H1 (cell line): ENCODE data around the gene OCIAD1. TPM values are rescaled to one million over a fixed set of nuclear protein-coding genes. Genes with fewer than 3 reads are reported as not detected.
"Not testable (repeated sequence)": the region's sequence is repeated elsewhere in the genome, so short reads cannot be mapped to it uniquely, and the experiment has no call there.

ENCODE experiments used
- CTCF ChIA-PET: fragments of 300-600 bp; sonication (Branson Sonifier 250); formaldehyde crosslinking; loops from one replicate; lab custom pipeline; 2021; ENCODE audit not compliant: partially characterized antibody; lab: Charles Lee
- POLR2A ChIA-PET: fragments of 300-600 bp; sonication (Branson Sonifier 250); formaldehyde crosslinking; loops from one replicate; lab custom pipeline; 2021; ENCODE audit warnings: inconsistent platforms; ENCODE audit not compliant: partially characterized antibody; lab: Charles Lee
- DNase-seq, 2 experiments: peaks; one replicate each; pipeline versions ENCODE4 v3.0.0 to v3.0.0-alpha.2; 2010 to 2022; ENCODE audit warnings: low spot score in 2 of 2, low read depth in 1 of 2, mixed read lengths in 1 of 2
- FAIRE-seq: peaks from 2 replicates; lab custom pipeline; 2011; peaks lifted over from hg19 to GRCh38; lab: Jason Lieb, UNC
- H2AFZ ChIP-seq: 2 replicates; pipeline ENCODE4 v1.8.1; 2012; ENCODE audit warnings: low read length, inconsistent platforms
- H2AK5ac ChIP-seq: 2 replicates; pipeline ENCODE4 v1.6.1; 2013; ENCODE audit warnings: low read depth, low read length
- H2BK120ac ChIP-seq: replicated peaks from 2 replicates; pipeline ENCODE3; 2013; ENCODE audit warnings: low read depth, low read length, inconsistent platforms
- H2BK12ac ChIP-seq: 2 replicates; pipeline ENCODE4 v1.6.1; 2013; ENCODE audit warnings: low read depth, low read length
- H2BK15ac ChIP-seq: 2 replicates; pipeline ENCODE4 v1.6.1; 2013; ENCODE audit warnings: low read length
- H2BK20ac ChIP-seq: 2 replicates; pipeline ENCODE4 v1.6.1; 2013; ENCODE audit warnings: low read length
- H2BK5ac ChIP-seq: 2 replicates; pipeline ENCODE4 v1.6.1; 2013; ENCODE audit warnings: low read depth, low read length
- H3K14ac ChIP-seq: 2 replicates; pipeline ENCODE4 v1.6.1; 2013; ENCODE audit warnings: inconsistent platforms; ENCODE audit not compliant: insufficient read length
- H3K18ac ChIP-seq: 2 replicates; pipeline ENCODE4 v1.6.1; 2013; ENCODE audit warnings: low read length; ENCODE audit errors: extremely low read depth
- H3K23ac ChIP-seq: 2 replicates; pipeline ENCODE4 v1.6.1; 2013; ENCODE audit warnings: inconsistent platforms; ENCODE audit not compliant: insufficient read length
- H3K23me2 ChIP-seq: 2 replicates; pipeline ENCODE4 v1.6.1; 2013; ENCODE audit warnings: low read depth, low read length
- H3K27ac ChIP-seq: 2 replicates; pipeline ENCODE4 v1.6.1; 2011; ENCODE audit warnings: low read depth, low read length, inconsistent platforms
- H3K27me3 ChIP-seq, 4 experiments: replicated peaks in 1 of 4; 1 replicate in 1 of 4; 2 replicates in 3 of 4; pipeline versions ENCODE4 v1.6.1 to v1.8.1; 2011 to 2013; ENCODE audit warnings: low read length in 3 of 4, mild to moderate bottlenecking in 3 of 4, inconsistent platforms in 2 of 4, mixed read lengths in 2 of 4, moderate library complexity in 1 of 4; ENCODE audit not compliant: control insufficient read depth in 3 of 4, insufficient read depth in 3 of 4; ENCODE audit errors: extremely low read depth in 1 of 4
- H3K36me3 ChIP-seq, 4 experiments: 2 replicates each; pipeline versions ENCODE4 v1.6.1 to v1.8.1; 2011 to 2013; ENCODE audit warnings: mild to moderate bottlenecking in 4 of 4, low read length in 3 of 4, moderate library complexity in 2 of 4, control low read depth in 1 of 4, inconsistent platforms in 1 of 4; ENCODE audit not compliant: insufficient read depth in 4 of 4, control insufficient read depth in 2 of 4
- H3K4ac ChIP-seq: replicated peaks from 2 replicates; pipeline ENCODE3; 2013; ENCODE audit warnings: low read length, low read depth, mixed read lengths, inconsistent platforms; ENCODE audit not compliant: insufficient read length
- H3K4me1 ChIP-seq, 4 experiments: replicated peaks in 1 of 4; 1 replicate in 1 of 4; 2 replicates in 3 of 4; pipeline versions ENCODE4 v1.6.1 to v1.8.1; 2011 to 2013; ENCODE audit warnings: low read length in 3 of 4, inconsistent platforms in 2 of 4, mixed read lengths in 1 of 4; ENCODE audit not compliant: insufficient read depth in 4 of 4, control insufficient read depth in 3 of 4
- H3K4me2 ChIP-seq, 2 experiments: 2 replicates each; pipeline versions ENCODE4 v1.6.1 to v1.8.1; 2011 to 2013; ENCODE audit warnings: low read depth in 2 of 2, low read length in 2 of 2, control low read depth in 1 of 2, inconsistent platforms in 1 of 2, mild to moderate bottlenecking in 1 of 2; ENCODE audit not compliant: insufficient read depth in 1 of 2
- H3K4me3 ChIP-seq, 4 experiments: fragments of 200-600, 300-600 bp in 1 of 4; sonication (generic), shearing (Covaris generic), sonication (Bioruptor Twin) in 1 of 4; 2 replicates each; pipeline versions ENCODE4 v1.5.1 to v1.8.1; 2011 to 2016; ENCODE audit warnings: low read length in 4 of 4, low read depth in 3 of 4, control low read depth in 2 of 4, inconsistent platforms in 2 of 4, mild to moderate bottlenecking in 2 of 4, mixed read lengths in 1 of 4, moderate library complexity in 1 of 4; ENCODE audit not compliant: insufficient read depth in 2 of 4; ENCODE audit errors: extremely low read depth in 1 of 4
- H3K56ac ChIP-seq: replicated peaks from 2 replicates; pipeline ENCODE3; 2013; ENCODE audit warnings: low read depth, mild to moderate bottlenecking, mixed read lengths, low read length, inconsistent platforms; ENCODE audit not compliant: insufficient read length
- H3K79me1 ChIP-seq: 2 replicates; pipeline ENCODE4 v1.6.1; 2013; ENCODE audit warnings: low read depth, low read length, control low read depth
- H3K79me2 ChIP-seq, 2 experiments: 2 replicates each; pipeline versions ENCODE4 v1.6.1 to v1.8.1; 2012 to 2013; ENCODE audit warnings: low read length in 2 of 2, mild to moderate bottlenecking in 2 of 2, inconsistent platforms in 1 of 2; ENCODE audit not compliant: insufficient read depth in 2 of 2, control insufficient read depth in 1 of 2
- H3K9ac ChIP-seq, 4 experiments: replicated peaks in 1 of 4; 1 replicate in 1 of 4; 2 replicates in 3 of 4; pipeline versions ENCODE4 v1.6.1 to v1.8.1; 2011 to 2013; ENCODE audit warnings: low read depth in 3 of 4, low read length in 3 of 4, control low read depth in 2 of 4, mild to moderate bottlenecking in 2 of 4, moderate library complexity in 2 of 4, inconsistent platforms in 1 of 4; ENCODE audit errors: extremely low read depth in 1 of 4
- H3K9me3 ChIP-seq, 2 experiments: 2 replicates each; pipeline versions ENCODE4 v1.6.1 to v1.8.1; 2012 to 2013; ENCODE audit warnings: mild to moderate bottlenecking in 2 of 2, moderate library complexity in 2 of 2, control low read depth in 1 of 2, inconsistent platforms in 1 of 2, low read depth in 1 of 2, low read length in 1 of 2, mixed read lengths in 1 of 2; ENCODE audit not compliant: insufficient read depth in 2 of 2
- H4K20me1 ChIP-seq, 2 experiments: replicated peaks in 1 of 2; 2 replicates each; pipeline versions ENCODE3 to v1.8.1; 2011 to 2013; ENCODE audit warnings: inconsistent platforms in 2 of 2, low read length in 2 of 2, mild to moderate bottlenecking in 1 of 2; ENCODE audit not compliant: insufficient read depth in 2 of 2, control insufficient read depth in 1 of 2
- H4K5ac ChIP-seq: 2 replicates; pipeline ENCODE4 v1.6.1; 2013; ENCODE audit warnings: low read length, low read depth, mixed read lengths, inconsistent platforms; ENCODE audit not compliant: insufficient read length
- H4K8ac ChIP-seq: 2 replicates; pipeline ENCODE4 v1.8.0; 2013; ENCODE audit warnings: mild to moderate bottlenecking, moderate library complexity, low read length, inconsistent platforms; ENCODE audit not compliant: insufficient read depth; ENCODE audit errors: extremely low read depth
- H4K91ac ChIP-seq: replicated peaks from 2 replicates; pipeline ENCODE3; 2013; ENCODE audit warnings: low read length, mixed read lengths, inconsistent platforms; ENCODE audit not compliant: insufficient read length
- WGBS, 2 experiments: shearing (Covaris generic) in 1 of 2; methylation state at CpG; one replicate each; pipeline versions ENCODE4 v1.1.6 to v1.1.7; 2013 to 2015; ENCODE audit warnings: low lambda C conversion rate in 2 of 2, mixed read lengths in 2 of 2, inconsistent platforms in 1 of 2, low coverage in 1 of 2, missing lambda C conversion rate in 1 of 2; ENCODE audit not compliant: insufficient replicate concordance in 2 of 2, insufficient coverage in 1 of 2, insufficient read length in 1 of 2; ENCODE audit errors: extremely low coverage in 1 of 2, missing lambda C conversion rate in 1 of 2; 5-methylcytosine and 5-hydroxymethylcytosine counted together
- polyA plus RNA-seq, 7 experiments: library from polyadenylated mRNA; depleted of rRNA in 3 of 7; stranded (reverse) in 5 of 7; unstranded in 2 of 7; fragments of >200 nt in 5 of 7; fragments of 200-250 nt in 2 of 7; gene quantifications; 1 replicate in 5 of 7; 2 replicates in 1 of 7; 4 replicates in 1 of 7; pipeline versions ENCODE4 v1.2.1 to v1.2.3, GENCODE V29; 2011 to 2013; ENCODE audit warnings: missing spikeins in 2 of 7, mixed read lengths in 2 of 7
- total RNA-seq: library from RNA; stranded (reverse); fragmentation: NEBNext Ultra II Directional; extraction: Animal tissue kit (Norgen Biotek cat#: 25700); gene quantifications from 2 replicates; pipeline ENCODE4 v1.2.1, GENCODE V29; 2021

OCIAD1 gene
- total and polyA plus RNA-seq, 2 of the 8 experiments (the other 6 are each of a cell fraction or from before 2014, with no cell fraction given), result 79.9 to 163 TPM

DNA sequence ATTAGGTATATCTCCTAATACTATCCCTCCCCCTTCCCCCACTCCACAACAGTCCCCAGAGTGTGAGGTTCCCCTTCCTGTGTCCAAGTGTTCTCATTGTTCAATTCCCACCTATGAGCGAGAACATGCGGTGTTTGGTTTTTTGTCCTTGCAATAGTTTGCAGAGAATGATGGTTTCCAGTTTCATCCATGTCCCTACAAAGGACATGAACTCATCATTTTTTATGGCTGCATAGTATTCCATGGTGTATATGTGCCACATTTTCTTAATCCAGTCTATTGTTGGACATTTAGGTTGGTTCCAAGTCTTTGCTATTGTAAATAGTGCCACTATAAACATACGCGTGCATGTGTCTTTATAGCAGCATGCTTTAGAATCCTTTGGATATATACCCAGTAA is 33.8 kb downstream of the OCIAD1 start:
- H2BK12ac ChIP-seq, FAIRE-seq, H4K91ac ChIP-seq, H2BK15ac ChIP-seq, H2BK5ac ChIP-seq, H3K4me2 ChIP-seq, H3K23me2 ChIP-seq, H4K8ac ChIP-seq, H3K79me2 ChIP-seq, CTCF ChIA-PET, H3K4ac ChIP-seq, H2AFZ ChIP-seq, H4K20me1 ChIP-seq, H3K27ac ChIP-seq, H3K14ac ChIP-seq, H2BK20ac ChIP-seq, H3K18ac ChIP-seq, H3K4me1 ChIP-seq, H3K23ac ChIP-seq, H2BK120ac ChIP-seq, H3K79me1 ChIP-seq, H2AK5ac ChIP-seq, H3K27me3 ChIP-seq, H4K5ac ChIP-seq, H3K4me3 ChIP-seq, H3K56ac ChIP-seq, POLR2A ChIA-PET, DNase-seq, H3K9me3 ChIP-seq, H3K9ac ChIP-seq: not testable (repeated sequence)
- H3K36me3 ChIP-seq, result peaks cover 0 to 12% (median 7%) of the 10 kb centered on the region in 4 experiments; a peak in 3 of 8 replicates
- WGBS, 2 experiments, result 97% methylated on average over 4 of the region's 4 CpGs; no CpG with 5 or more reads in 1 of the 2 experiments
